EL (cell line): ENCODE results near the gene NTN4.
"Not testable (repeated sequence)": the region's sequence is repeated elsewhere in the genome, so short reads cannot be mapped to it uniquely, and the experiment has no call there.

Experiments used
- DNase-seq: peaks from one replicate; pipeline ENCODE4 v3.0.0-alpha.2; 2016

NTN4 gene

GRCh38 chr12:95705143-95705542, 85.4 kb downstream of the NTN4 start:
- DNase-seq, result no peak

- no peak for DNase-seq
Measured at GRCh38 chr12:95703986-95704385, 86.6 kb downstream of the NTN4 start.

- DNase-seq, result no peak
Measured at GRCh38 chr12:95701722-95702418, 88.7 kb downstream of the NTN4 start.

- DNase-seq, result peak; percentile 35
Measured at GRCh38 chr12:95701275-95701674, 89.3 kb downstream of the NTN4 start.

- peak; percentile 92 for DNase-seq
Measured at GRCh38 chr12:95700316-95700785, 90.2 kb downstream of the NTN4 start.

- no peak for DNase-seq
Measured at GRCh38 chr12:95699579-95699978, 91.0 kb downstream of the NTN4 start.

- no peak for DNase-seq
Measured at GRCh38 chr12:95694136-95694535, 96.4 kb downstream of the NTN4 start.

- DNase-seq, result no peak
Measured at GRCh38 chr12:95693689-95694088, 96.9 kb downstream of the NTN4 start.

- DNase-seq, result no peak
Measured at GRCh38 chr12:95690861-95691635, 99.5 kb downstream of the NTN4 start.

- DNase-seq, result no peak
Measured at GRCh38 chr12:95687937-95688336, 102.6 kb downstream of the NTN4 start.

- DNase-seq, result no peak
Measured at GRCh38 chr12:95683418-95683817, 107.1 kb downstream of the NTN4 start.

- no peak for DNase-seq
Measured at GRCh38 chr12:95681210-95681765, 109.3 kb downstream of the NTN4 start.

GRCh38 chr12:95678684-95679083, 111.9 kb downstream of the NTN4 start:
- DNase-seq, result no peak

- DNase-seq, result not testable (repeated sequence)
Measured at GRCh38 chr12:95677782-95678181, 112.8 kb downstream of the NTN4 start.

GRCh38 chr12:95674631-95675030, 115.9 kb downstream of the NTN4 start:
- no peak for DNase-seq

GRCh38 chr12:95674163-95674562, 116.4 kb downstream of the NTN4 start:
- no peak for DNase-seq

- DNase-seq, result no peak
Measured at GRCh38 chr12:95673576-95673975, 117.0 kb downstream of the NTN4 start.

GRCh38 chr12:95672166-95672565, 118.4 kb downstream of the NTN4 start:
- DNase-seq, result no peak

- no peak for DNase-seq
Measured at GRCh38 chr12:95671265-95671664, 119.3 kb downstream of the NTN4 start.

- DNase-seq, result no peak
Measured at GRCh38 chr12:95663525-95663924, 127.0 kb downstream of the NTN4 start.

- DNase-seq, result no peak
Measured at GRCh38 chr12:95661360-95661759, 129.2 kb downstream of the NTN4 start.

GRCh38 chr12:95658386-95658785, 132.2 kb downstream of the NTN4 start:
- DNase-seq, result no peak

GRCh38 chr12:95654665-95655064, 135.9 kb downstream of the NTN4 start:
- DNase-seq, result not testable (repeated sequence)
